Mesothelial cell of epicardium (in vitro differentiated cells): ENCODE results near the gene NTM. TPM values are rescaled to one million over a fixed set of nuclear protein-coding genes. Genes with fewer than 3 reads are reported as not detected.

Experiments
- DNase-seq, 2 experiments: peaks; one replicate each; pipeline ENCODE4 v3.0.0; 2021; ENCODE audit warnings: low spot score in 2 of 2; ENCODE audit not compliant: unreplicated experiment in 2 of 2
- H3K27ac Mint-ChIP-seq: 2 replicates; pipeline ENCODE4 v1.8.0; 2021; ENCODE audit warnings: mixed read lengths
- H3K27me3 Mint-ChIP-seq: 2 replicates; pipeline ENCODE4 v1.8.0; 2021; ENCODE audit warnings: low read depth, mixed read lengths
- H3K36me3 Mint-ChIP-seq: 2 replicates; pipeline ENCODE4 v1.8.0; 2021; ENCODE audit warnings: mixed read lengths
- H3K4me1 Mint-ChIP-seq: 2 replicates; pipeline ENCODE4 v1.8.0; 2021; ENCODE audit warnings: mixed read lengths
- H3K4me3 Mint-ChIP-seq: 2 replicates; pipeline ENCODE4 v1.8.0; 2021; ENCODE audit warnings: mild to moderate bottlenecking, moderate library complexity, mixed read lengths
- H3K9me3 Mint-ChIP-seq: 2 replicates; pipeline ENCODE4 v1.8.0; 2021; ENCODE audit warnings: mixed read lengths
- CTCF ChIP-seq: fragments of 200-600 bp; sonication (generic); IDR thresholded peaks from one replicate; pipeline ENCODE4 v1.5.0; 2021; ENCODE audit warnings: antibody characterized with exemption; ENCODE audit not compliant: unreplicated experiment
- total RNA-seq: library from RNA; stranded (reverse); gene quantifications from 3 replicates; pipeline ENCODE4 v1.2.1, GENCODE V29; 2021

The NTM gene
- total RNA-seq, 1 donor from 2014 or later: 3.9 TPM

GRCh38 chr11:132300283-132300682 lies 929.9 kb downstream of the NTM start:
- Mint-ChIP-seq H3K4me3 (no peak overlapping the region), H3K9me3 (no peaks in the 10 kb centered on the region), H3K27ac (no peak overlapping the region), H3K4me1 (no peaks in the 10 kb centered on the region), H3K27me3 (peaks cover 19% of the 10 kb centered on the region), H3K36me3 (no peaks in the 10 kb centered on the region)
- TF ChIP-seq CTCF: no peak
- no peak for DNase-seq

- peaks cover 16% of the 10 kb centered on the region for H3K27me3 Mint-ChIP-seq
- no peaks in the 10 kb centered on the region for H3K9me3 Mint-ChIP-seq
- DNase-seq: no peak
- no peak for TF ChIP-seq CTCF
- H3K4me1 Mint-ChIP-seq: no peaks in the 10 kb centered on the region
- H3K27ac Mint-ChIP-seq: no peak overlapping the region
- H3K4me3 Mint-ChIP-seq: no peak overlapping the region
- no peaks in the 10 kb centered on the region for H3K36me3 Mint-ChIP-seq
Observed at GRCh38 chr11:132301465-132301864, 931.0 kb downstream of the NTM start.

GRCh38 chr11:132301900-132302299 lies 931.5 kb downstream of the NTM start:
- H3K27me3 Mint-ChIP-seq: peaks cover 16% of the 10 kb centered on the region
- DNase-seq: no peak
- no peaks in the 10 kb centered on the region for H3K36me3 Mint-ChIP-seq
- no peaks in the 10 kb centered on the region for H3K9me3 Mint-ChIP-seq
- H3K4me3 Mint-ChIP-seq: no peak overlapping the region
- no peak overlapping the region for H3K27ac Mint-ChIP-seq
- no peak for TF ChIP-seq CTCF
- no peaks in the 10 kb centered on the region for H3K4me1 Mint-ChIP-seq

- no peak for TF ChIP-seq CTCF
- H3K9me3 Mint-ChIP-seq: no peaks in the 10 kb centered on the region
- peaks cover 32% of the 10 kb centered on the region for H3K27me3 Mint-ChIP-seq
- H3K36me3 Mint-ChIP-seq: no peaks in the 10 kb centered on the region
- no peaks in the 10 kb centered on the region for H3K4me1 Mint-ChIP-seq
- no peak overlapping the region for H3K4me3 Mint-ChIP-seq
- no peak for DNase-seq
- H3K27ac Mint-ChIP-seq: no peak overlapping the region
Observed at GRCh38 chr11:132307309-132308020, 937.0 kb downstream of the NTM start.

- no peak for DNase-seq
- H3K4me3 Mint-ChIP-seq: no peak overlapping the region
- TF ChIP-seq CTCF: no peak
- H3K27me3 Mint-ChIP-seq: peaks cover 23% of the 10 kb centered on the region
- no peak overlapping the region for H3K27ac Mint-ChIP-seq
- no peaks in the 10 kb centered on the region for H3K36me3 Mint-ChIP-seq
- no peaks in the 10 kb centered on the region for H3K9me3 Mint-ChIP-seq
- H3K4me1 Mint-ChIP-seq: no peaks in the 10 kb centered on the region
Observed at GRCh38 chr11:132310390-132311375, 940.3 kb downstream of the NTM start.
